ENCODE results near the gene TUBGCP6. TPM values are rescaled to one million over a fixed set of nuclear protein-coding genes. Genes with fewer than 3 reads are reported as not detected.

Gene TUBGCP6
- total RNA-seq, 2 experiments from 2014 or later: 44.8 to 47.2 TPM

GRCh38 chr22:50272044-50272802 is 27.4 kb upstream of the TUBGCP6 start:
- Mint-ChIP-seq H3K36me3 (ENCODE audit: low read depth) (no peaks in the 10 kb centered on the region), H3K27me3 (peaks cover 10% of the 10 kb centered on the region), H3K9me3 (no peaks in the 10 kb centered on the region), H3K4me3 (no peak overlapping the region), H3K27ac (no peak overlapping the region), H3K4me1 (ENCODE audit: low read depth) (peaks cover 8% of the 10 kb centered on the region)
- no peak for DNase-seq
- CTCF ChIA-PET: interaction anchor here (0.5 to 6.1 kb wide), 7 partner anchors 13 to 349 kb away, joined by 3 to 44 read pairs (median 5); partner anchors contain the start of genes DENND6B and HDAC10
- intact Hi-C loops (cut with micrococcal nuclease): loop anchor here (5.0 kb wide), 1 partner anchor 70 kb away; the partner anchor contains the start of gene PPP6R2
- TF ChIP-seq, protein P1, sequence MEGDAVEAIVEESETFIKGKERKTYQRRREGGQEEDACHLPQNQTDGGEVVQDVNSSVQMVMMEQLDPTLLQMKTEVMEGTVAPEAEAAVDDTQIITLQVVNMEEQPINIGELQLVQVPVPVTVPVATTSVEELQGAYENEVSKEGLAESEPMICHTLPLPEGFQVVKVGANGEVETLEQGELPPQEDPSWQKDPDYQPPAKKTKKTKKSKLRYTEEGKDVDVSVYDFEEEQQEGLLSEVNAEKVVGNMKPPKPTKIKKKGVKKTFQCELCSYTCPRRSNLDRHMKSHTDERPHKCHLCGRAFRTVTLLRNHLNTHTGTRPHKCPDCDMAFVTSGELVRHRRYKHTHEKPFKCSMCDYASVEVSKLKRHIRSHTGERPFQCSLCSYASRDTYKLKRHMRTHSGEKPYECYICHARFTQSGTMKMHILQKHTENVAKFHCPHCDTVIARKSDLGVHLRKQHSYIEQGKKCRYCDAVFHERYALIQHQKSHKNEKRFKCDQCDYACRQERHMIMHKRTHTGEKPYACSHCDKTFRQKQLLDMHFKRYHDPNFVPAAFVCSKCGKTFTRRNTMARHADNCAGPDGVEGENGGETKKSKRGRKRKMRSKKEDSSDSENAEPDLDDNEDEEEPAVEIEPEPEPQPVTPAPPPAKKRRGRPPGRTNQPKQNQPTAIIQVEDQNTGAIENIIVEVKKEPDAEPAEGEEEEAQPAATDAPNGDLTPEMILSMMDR (IDR thresholded peaks at IDR 0.05): no peak
- ATAC-seq: no peak
- POLR2A ChIA-PET: interaction anchor here (1.2 to 2.8 kb wide), 3 partner anchors 21 to 42 kb away, joined by 4 to 13 read pairs (median 4); partner anchors contain the start of genes HDAC10 and TUBGCP6

DNA sequence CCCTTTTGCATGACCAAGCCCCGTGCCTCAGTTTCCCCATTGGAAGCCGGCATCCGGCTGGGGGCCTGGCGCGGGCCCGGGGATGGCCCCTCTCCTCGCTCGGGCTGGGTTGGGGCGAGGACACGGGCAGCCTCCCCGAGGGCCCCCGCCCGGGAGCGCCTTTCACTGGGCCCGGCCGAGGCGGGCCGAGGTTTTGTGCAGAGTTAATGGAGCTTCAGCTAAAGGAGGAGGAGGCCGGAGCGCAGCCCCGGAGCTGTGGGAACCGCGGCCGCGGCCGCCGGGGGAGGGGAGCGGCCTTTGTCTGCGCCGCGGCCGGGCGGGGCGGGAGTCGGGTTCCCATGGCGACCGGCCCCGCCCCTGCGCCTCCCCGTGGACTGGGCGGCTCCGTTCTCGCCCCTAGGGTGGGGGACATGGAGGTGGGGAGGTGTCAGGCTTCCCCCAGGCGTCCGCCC is 26.7 kb upstream of the TUBGCP6 start:
- ChIA-PET POLR2A (interaction anchor here (1.2 to 2.8 kb wide), 2 partner anchors 20 to 27 kb away, joined by 4 to 13 read pairs; partner anchors contain the start of genes HDAC10 and TUBGCP6), CTCF (interaction anchor here (0.5 to 6.1 kb wide), 5 partner anchors 12 to 219 kb away, joined by 3 to 44 read pairs (median 12); partner anchors contain the start of genes DENND6B and HDAC10)
- H3K27ac Mint-ChIP-seq: no peak overlapping the region
- TF ChIP-seq, protein P1 (IDR thresholded peaks at IDR 0.05): no peak
- no peaks in the 10 kb centered on the region for H3K9me3 Mint-ChIP-seq
- no peaks in the 10 kb centered on the region for H3K36me3 Mint-ChIP-seq (ENCODE audit: low read depth)
- DNase-seq: peak; percentile 65
- H3K4me1 Mint-ChIP-seq (ENCODE audit: low read depth): peaks cover 8% of the 10 kb centered on the region
- H3K4me3 Mint-ChIP-seq: no peak overlapping the region
- H3K27me3 Mint-ChIP-seq: peaks cover 10% of the 10 kb centered on the region
- intact Hi-C loops (cut with micrococcal nuclease): loop anchor here (5.0 kb wide), 1 partner anchor 71 kb away; the partner anchor contains the start of gene PPP6R2
- peak; percentile 20 for ATAC-seq

DNA sequence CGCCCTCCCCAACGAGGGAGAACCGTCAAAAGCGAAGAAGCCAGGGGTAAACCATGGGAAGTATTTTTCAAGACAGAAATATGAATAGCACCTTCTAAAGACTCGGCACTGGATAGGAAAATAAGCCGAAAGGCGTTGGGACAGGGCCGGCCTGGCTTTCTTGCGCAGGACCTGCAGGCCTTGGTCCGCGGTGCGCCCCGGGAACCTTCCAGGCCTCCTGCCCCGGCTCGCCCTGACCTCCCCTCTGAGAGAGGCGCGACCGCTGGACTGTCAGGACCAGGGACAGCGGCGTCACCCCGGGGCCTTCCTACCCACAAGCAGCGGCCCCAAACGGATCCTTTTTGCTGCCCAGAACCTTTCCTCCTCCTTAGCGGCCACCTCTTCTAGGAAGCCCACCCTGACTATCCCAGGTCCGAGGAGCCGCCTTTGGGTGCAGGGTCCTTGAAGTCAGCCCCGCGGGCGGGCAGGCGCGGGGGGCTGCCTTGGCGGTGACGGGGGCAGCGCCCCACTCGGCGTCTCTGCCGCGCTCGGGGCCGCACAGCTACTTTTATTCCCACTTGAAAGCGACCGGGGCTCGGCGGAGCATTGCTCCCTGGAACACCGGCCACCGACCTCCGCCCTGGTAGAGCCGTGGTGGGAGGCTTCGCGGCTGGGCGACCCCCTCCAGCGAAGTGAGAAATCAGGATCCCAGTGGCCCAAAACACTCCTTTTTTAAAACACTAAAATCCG is 26.0 kb upstream of the TUBGCP6 start:
- Mint-ChIP-seq H3K27me3 (peaks cover 10% of the 10 kb centered on the region), H3K27ac (no peak overlapping the region), H3K4me3 (peak overlapping the region; percentile 66), H3K36me3 (ENCODE audit: low read depth) (no peaks in the 10 kb centered on the region), H3K4me1 (ENCODE audit: low read depth) (peaks cover 8% of the 10 kb centered on the region), H3K9me3 (no peaks in the 10 kb centered on the region)
- POLR2A ChIA-PET: interaction anchor here (0.7 to 2.8 kb wide), 2 partner anchors 19 to 59 kb away, joined by 4 to 13 read pairs; partner anchors contain the start of gene HDAC10
- intact Hi-C loops (cut with micrococcal nuclease): loop anchor here (5.0 kb wide), 1 partner anchor 71 kb away; the partner anchor contains the start of gene PPP6R2
- CTCF ChIA-PET: interaction anchor here (2.5 to 6.1 kb wide), 3 partner anchors 19 to 71 kb away, joined by 12 to 44 read pairs (median 16); partner anchors contain the start of genes DENND6B and HDAC10
- peak; percentile 56 for ATAC-seq
- TF ChIP-seq, protein P1 (IDR thresholded peaks at IDR 0.05): no peak
- DNase-seq: peak; percentile 80

- peak; percentile 67 for ATAC-seq
- intact Hi-C loops (cut with micrococcal nuclease): loop anchor here (5.0 kb wide), 1 partner anchor 72 kb away; the partner anchor contains the start of gene PPP6R2
- Mint-ChIP-seq H3K4me1 (ENCODE audit: low read depth) (peaks cover 8% of the 10 kb centered on the region), H3K27me3 (peaks cover 10% of the 10 kb centered on the region), H3K4me3 (peak within 1 kb of the TSS; percentile 66), H3K9me3 (no peaks in the 10 kb centered on the region), H3K36me3 (ENCODE audit: low read depth) (no peaks in the 10 kb centered on the region), H3K27ac (no peak within 1 kb of the TSS)
- ChIA-PET CTCF (interaction anchor here (1.0 to 6.1 kb wide), 3 partner anchors 18 to 72 kb away, joined by 3 to 44 read pairs (median 22); partner anchors contain the start of genes DENND6B and HDAC10), POLR2A (no interaction called here)
- DNase-seq: peak; percentile 76
- TF ChIP-seq, protein P1 (IDR thresholded peaks at IDR 0.05): no peak
Measured at GRCh38 chr22:50269970-50270665, 25.3 kb upstream of the TUBGCP6 start, which contains the start of gene MAPK11. TSS of gene MAPK11 (minus strand) at chr22:50270380. CDS start at chr22:50270292, 88 bp downstream.

All from activated CD8-positive, alpha-beta T cell treated with anti-CD3 and anti-CD28 coated beads for 36 hours (primary cell).